Central memory CD8-positive, alpha-beta T cell (primary cell): ENCODE measurements around the gene SUPT3H.

Experiments
- ATAC-seq: fragments of 150-1000 bp; cut with Tn5 transposase; replicated peaks from 2 replicates; pipeline ENCODE4 v1.10.0; 2022; ENCODE audit warnings: mild to moderate bottlenecking, moderate FRiP score, moderate number of reproducible peaks; ENCODE audit not compliant: poor library complexity, severe bottlenecking; ENCODE audit errors: extremely low read depth
- DNase-seq, 2 donors: peaks; one replicate each; pipeline ENCODE4 v3.0.0; 2021; ENCODE audit warnings: low spot score in 2 of 2
- H3K27ac Mint-ChIP-seq: one replicate; pipeline ENCODE4 v1.8.0; 2022; ENCODE audit warnings: low read depth, mild to moderate bottlenecking, moderate library complexity, mixed read lengths
- H3K27me3 Mint-ChIP-seq: one replicate; pipeline ENCODE4 v1.8.0; 2022; ENCODE audit warnings: mixed read lengths
- H3K36me3 Mint-ChIP-seq: one replicate; pipeline ENCODE4 v1.8.0; 2022; ENCODE audit warnings: mild to moderate bottlenecking, moderate library complexity, mixed read lengths; ENCODE audit not compliant: insufficient read depth
- H3K4me1 Mint-ChIP-seq: one replicate; pipeline ENCODE4 v1.8.0; 2022; ENCODE audit warnings: mixed read lengths
- H3K4me3 Mint-ChIP-seq: one replicate; pipeline ENCODE4 v1.8.0; 2022; ENCODE audit warnings: mild to moderate bottlenecking, moderate library complexity, mixed read lengths
- H3K9me3 Mint-ChIP-seq: one replicate; pipeline ENCODE4 v1.8.0; 2022; ENCODE audit warnings: mixed read lengths

The SUPT3H gene

DNA sequence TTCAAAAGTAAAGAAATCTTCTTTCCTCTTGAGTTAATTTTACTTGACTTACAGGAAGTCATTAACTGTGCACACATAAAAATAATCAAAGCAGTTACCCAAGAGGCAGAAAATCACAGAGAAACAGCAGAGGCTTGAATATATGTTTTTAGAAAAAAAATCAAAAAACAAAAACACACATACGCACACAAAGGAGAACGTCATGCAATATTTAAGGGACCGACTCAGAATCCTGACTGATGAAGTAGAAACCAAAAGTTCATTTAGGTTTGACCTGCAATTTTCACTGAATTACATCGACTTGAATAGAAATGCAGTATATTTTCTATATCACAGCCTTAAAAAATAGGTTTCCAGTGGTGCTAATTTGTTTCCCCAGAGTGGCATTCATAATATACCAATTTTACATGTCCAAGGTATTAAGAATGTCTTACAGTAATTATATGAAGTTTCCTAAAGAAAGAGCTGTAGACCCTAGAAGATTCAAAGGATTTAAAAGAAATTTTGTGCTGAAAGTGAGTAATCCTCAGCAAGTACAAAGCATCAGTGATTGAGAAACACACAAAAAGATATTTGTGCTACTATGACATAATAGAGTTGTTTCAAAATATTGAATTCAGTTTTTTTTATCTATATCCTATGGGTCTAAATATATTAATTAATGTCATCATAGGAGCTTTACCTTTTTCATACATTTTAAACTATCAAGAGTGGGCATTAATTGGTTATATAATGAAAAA is 408.1 kb downstream of the SUPT3H start:
- Mint-ChIP-seq H3K4me1 (peaks cover 6% of the 10 kb centered on the region), H3K36me3 (no peaks in the 10 kb centered on the region), H3K4me3 (no peak overlapping the region), H3K27ac (no peak overlapping the region), H3K27me3 (no peaks in the 10 kb centered on the region), H3K9me3 (no peaks in the 10 kb centered on the region)
- ATAC-seq (no peak), DNase-seq (no peak)

DNA sequence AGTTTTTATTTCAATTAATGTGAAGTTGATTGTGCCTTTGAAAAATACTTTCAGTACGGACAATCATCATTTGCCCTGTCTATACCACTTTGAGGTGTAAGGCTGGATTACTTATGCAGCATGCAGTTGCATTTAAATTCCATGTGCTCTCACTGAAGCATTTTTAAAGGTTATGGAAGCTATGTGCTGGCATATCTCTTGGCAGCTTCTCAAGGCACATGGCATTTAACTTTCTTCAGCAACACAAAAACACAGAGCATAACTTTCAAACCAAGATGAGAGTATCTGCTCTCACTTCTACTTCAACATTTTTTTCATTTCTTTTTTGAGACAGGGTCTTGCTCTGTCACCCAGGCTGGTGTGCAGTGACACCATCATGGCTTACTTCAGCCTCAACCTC is 410.3 kb downstream of the SUPT3H start:
- no peak for DNase-seq
- no peak for ATAC-seq
- Mint-ChIP-seq H3K9me3 (no peaks in the 10 kb centered on the region), H3K4me3 (no peak overlapping the region), H3K36me3 (no peaks in the 10 kb centered on the region), H3K4me1 (peaks cover 6% of the 10 kb centered on the region), H3K27ac (no peak overlapping the region), H3K27me3 (no peaks in the 10 kb centered on the region)

GRCh38 chr6:44966449-44967092 is 411.2 kb downstream of the SUPT3H start:
- H3K9me3 Mint-ChIP-seq = no peaks in the 10 kb centered on the region
- H3K4me1 Mint-ChIP-seq = peaks cover 6% of the 10 kb centered on the region
- DNase-seq (no peak), ATAC-seq (no peak)
- no peaks in the 10 kb centered on the region for H3K36me3 Mint-ChIP-seq
- H3K27me3 Mint-ChIP-seq = no peaks in the 10 kb centered on the region
- no peak overlapping the region for H3K27ac Mint-ChIP-seq
- H3K4me3 Mint-ChIP-seq = no peak overlapping the region

- Mint-ChIP-seq H3K36me3 (no peaks in the 10 kb centered on the region), H3K9me3 (no peaks in the 10 kb centered on the region), H3K27ac (no peak overlapping the region), H3K27me3 (no peaks in the 10 kb centered on the region), H3K4me1 (peaks cover 10% of the 10 kb centered on the region), H3K4me3 (no peak overlapping the region)
- DNase-seq (no peak), ATAC-seq (no peak)
Observed at GRCh38 chr6:44965708-44966107, 412.0 kb downstream of the SUPT3H start.

DNA sequence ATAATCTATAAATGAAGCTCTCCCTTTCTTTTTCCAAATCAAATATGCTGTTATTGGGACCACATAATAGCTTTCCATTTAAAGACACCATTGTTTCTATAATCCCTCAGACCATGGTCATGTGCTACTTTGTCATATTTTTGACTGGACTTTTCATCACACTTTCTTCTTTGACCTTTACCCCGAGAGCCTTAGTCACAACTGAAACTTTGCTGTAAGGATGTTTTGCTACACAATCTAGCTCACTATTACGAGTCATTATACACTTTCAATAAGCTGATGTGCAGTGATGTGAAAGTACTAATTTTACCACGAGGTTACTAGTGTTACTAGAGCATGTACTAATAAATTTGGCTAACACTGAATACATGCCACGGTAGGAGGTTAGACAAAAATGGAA is 416.8 kb downstream of the SUPT3H start:
- H3K4me1 Mint-ChIP-seq = peaks cover 5% of the 10 kb centered on the region
- no peaks in the 10 kb centered on the region for H3K36me3 Mint-ChIP-seq
- DNase-seq (no peak), ATAC-seq (no peak)
- H3K27me3 Mint-ChIP-seq = no peaks in the 10 kb centered on the region
- peak overlapping the region; percentile 16 for H3K27ac Mint-ChIP-seq
- no peaks in the 10 kb centered on the region for H3K9me3 Mint-ChIP-seq
- no peak overlapping the region for H3K4me3 Mint-ChIP-seq

GRCh38 chr6:44959651-44960050 is 418.1 kb downstream of the SUPT3H start:
- H3K27ac Mint-ChIP-seq = no peak overlapping the region
- DNase-seq (no peak), ATAC-seq (no peak)
- H3K4me3 Mint-ChIP-seq = no peak overlapping the region
- no peaks in the 10 kb centered on the region for H3K9me3 Mint-ChIP-seq
- no peaks in the 10 kb centered on the region for H3K27me3 Mint-ChIP-seq
- H3K36me3 Mint-ChIP-seq = no peaks in the 10 kb centered on the region
- H3K4me1 Mint-ChIP-seq = peaks cover 5% of the 10 kb centered on the region

GRCh38 chr6:44957156-44957555 is 420.6 kb downstream of the SUPT3H start:
- DNase-seq (no peak), ATAC-seq (no peak)
- Mint-ChIP-seq H3K27me3 (no peaks in the 10 kb centered on the region), H3K27ac (no peak overlapping the region), H3K36me3 (no peaks in the 10 kb centered on the region), H3K4me3 (no peak overlapping the region), H3K4me1 (peaks cover 5% of the 10 kb centered on the region), H3K9me3 (no peaks in the 10 kb centered on the region)

GRCh38 chr6:44956396-44956795 is 421.3 kb downstream of the SUPT3H start:
- peaks cover 5% of the 10 kb centered on the region for H3K4me1 Mint-ChIP-seq
- ATAC-seq = no peak
- H3K4me3 Mint-ChIP-seq = no peak overlapping the region
- H3K9me3 Mint-ChIP-seq = no peaks in the 10 kb centered on the region
- no peaks in the 10 kb centered on the region for H3K36me3 Mint-ChIP-seq
- no peak overlapping the region for H3K27ac Mint-ChIP-seq
- H3K27me3 Mint-ChIP-seq = no peaks in the 10 kb centered on the region
- DNase-seq = no peak

DNA sequence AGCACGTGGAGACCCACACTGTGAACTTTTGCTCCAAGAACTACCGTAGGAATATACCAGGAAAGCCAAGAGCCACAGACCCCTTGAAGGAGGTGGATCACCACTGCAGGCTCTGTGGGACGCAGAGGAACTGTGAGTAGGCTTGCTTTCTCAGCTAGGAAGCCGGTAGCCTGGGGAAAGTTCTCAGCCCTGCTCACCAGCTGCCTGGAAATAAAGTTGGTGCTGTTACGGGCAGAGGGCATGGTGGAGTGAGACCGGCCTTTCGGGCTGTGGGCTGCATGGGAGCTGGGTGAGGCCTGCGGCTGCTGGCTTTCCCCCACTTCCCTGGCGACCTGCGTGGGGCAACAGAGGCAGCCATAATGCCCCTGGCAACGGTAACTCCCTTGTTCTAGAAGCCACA is 422.6 kb downstream of the SUPT3H start:
- no peak for ATAC-seq
- no peaks in the 10 kb centered on the region for H3K36me3 Mint-ChIP-seq
- H3K4me3 Mint-ChIP-seq = no peak overlapping the region
- no peaks in the 10 kb centered on the region for H3K9me3 Mint-ChIP-seq
- no peak for DNase-seq
- H3K27ac Mint-ChIP-seq = no peak overlapping the region
- H3K27me3 Mint-ChIP-seq = no peaks in the 10 kb centered on the region
- H3K4me1 Mint-ChIP-seq = no peaks in the 10 kb centered on the region

DNA sequence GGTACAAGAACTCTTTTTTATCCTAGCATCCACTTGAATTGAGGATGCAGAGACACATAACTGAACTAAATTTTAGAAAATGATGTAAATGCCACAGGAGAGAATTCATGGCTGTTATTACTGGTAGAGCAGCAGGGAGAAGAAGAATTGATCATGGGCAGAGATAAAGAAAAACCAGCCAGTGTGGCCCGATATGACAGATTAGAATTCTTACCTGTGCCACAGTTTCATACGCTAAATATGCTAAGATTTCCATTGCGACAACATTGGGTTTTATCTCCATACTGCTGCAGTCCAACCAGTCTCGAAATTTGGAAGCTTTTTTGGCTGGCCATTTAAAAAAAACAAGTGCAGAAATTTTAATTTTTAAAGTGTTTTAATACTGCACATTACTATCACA is 423.5 kb downstream of the SUPT3H start:
- H3K9me3 Mint-ChIP-seq = no peaks in the 10 kb centered on the region
- H3K4me1 Mint-ChIP-seq = no peaks in the 10 kb centered on the region
- no peak overlapping the region for H3K27ac Mint-ChIP-seq
- ATAC-seq (no peak), DNase-seq (no peak)
- no peaks in the 10 kb centered on the region for H3K36me3 Mint-ChIP-seq
- no peaks in the 10 kb centered on the region for H3K27me3 Mint-ChIP-seq
- H3K4me3 Mint-ChIP-seq = no peak overlapping the region

- Mint-ChIP-seq H3K4me1 (no peaks in the 10 kb centered on the region), H3K36me3 (no peaks in the 10 kb centered on the region), H3K27me3 (no peaks in the 10 kb centered on the region), H3K4me3 (no peak overlapping the region), H3K27ac (no peak overlapping the region), H3K9me3 (no peaks in the 10 kb centered on the region)
- ATAC-seq (no peak), DNase-seq (no peak)
Observed at GRCh38 chr6:44951253-44951747, 426.4 kb downstream of the SUPT3H start.

DNA sequence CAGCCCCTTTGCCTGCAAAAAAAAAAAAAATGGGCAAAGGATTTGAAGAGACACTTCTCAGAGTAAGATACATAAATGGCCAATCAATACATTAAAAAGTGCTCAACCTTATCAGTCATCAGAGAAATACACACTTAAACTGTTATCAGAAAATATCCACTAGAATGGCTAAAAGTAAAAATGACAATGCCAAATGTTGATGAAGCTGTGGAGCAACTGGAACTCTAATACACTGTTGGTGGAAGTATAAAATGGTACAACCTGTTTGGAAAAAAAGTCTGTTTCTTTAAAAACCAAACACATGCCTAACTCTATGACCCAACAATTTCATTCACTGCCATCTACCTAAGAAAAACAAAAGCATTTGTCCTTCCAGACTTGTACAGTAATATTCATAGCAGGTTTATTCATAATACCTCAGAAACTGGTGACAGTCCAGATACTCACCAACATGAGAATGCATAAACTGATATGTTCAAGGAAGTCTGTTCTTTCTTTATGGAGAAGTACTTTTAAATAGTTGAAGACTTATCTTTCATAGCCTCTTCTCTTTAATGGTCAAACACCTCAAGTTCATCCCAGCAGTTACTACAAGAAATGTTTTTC is 428.0 kb downstream of the SUPT3H start:
- no peak overlapping the region for H3K27ac Mint-ChIP-seq
- ATAC-seq (no peak), DNase-seq (no peak)
- H3K36me3 Mint-ChIP-seq = no peaks in the 10 kb centered on the region
- H3K4me3 Mint-ChIP-seq = no peak overlapping the region
- no peaks in the 10 kb centered on the region for H3K4me1 Mint-ChIP-seq
- no peaks in the 10 kb centered on the region for H3K27me3 Mint-ChIP-seq
- no peaks in the 10 kb centered on the region for H3K9me3 Mint-ChIP-seq

GRCh38 chr6:44943541-44943940 is 434.2 kb downstream of the SUPT3H start:
- H3K27ac Mint-ChIP-seq = no peak overlapping the region
- no peaks in the 10 kb centered on the region for H3K27me3 Mint-ChIP-seq
- no peak overlapping the region for H3K4me3 Mint-ChIP-seq
- H3K4me1 Mint-ChIP-seq = peaks cover 6% of the 10 kb centered on the region
- ATAC-seq (no peak), DNase-seq (no peak)
- no peaks in the 10 kb centered on the region for H3K36me3 Mint-ChIP-seq
- H3K9me3 Mint-ChIP-seq = no peaks in the 10 kb centered on the region
